G401.6 (cell line): Measurements from ENCODE around the gene OCRL.
"Not testable (repeated sequence)": the region's sequence is repeated elsewhere in the genome, so short reads cannot be mapped to it uniquely, and the experiment has no call there.

Experiments used
- FAIRE-seq: peaks from 2 replicates; lab custom pipeline; 2012; peaks lifted over from hg19 to GRCh38; lab: Jason Lieb, UNC

The OCRL gene

GRCh38 chrX:129540722-129541184 lies 694 bp downstream of the OCRL start:
- FAIRE-seq = no peak

- FAIRE-seq = no peak
Measured at GRCh38 chrX:129544780-129545179, 4.7 kb downstream of the OCRL start.

GRCh38 chrX:129545408-129545807 lies 5.3 kb downstream of the OCRL start:
- FAIRE-seq = no peak

- FAIRE-seq = no peak
Measured at GRCh38 chrX:129549124-129549523, 9.1 kb downstream of the OCRL start.

GRCh38 chrX:129553619-129554288 lies 13.7 kb downstream of the OCRL start:
- no peak for FAIRE-seq

GRCh38 chrX:129554816-129555215 lies 14.8 kb downstream of the OCRL start:
- not testable (repeated sequence) for FAIRE-seq

- no peak for FAIRE-seq
Measured at GRCh38 chrX:129556806-129557315, 16.8 kb downstream of the OCRL start.

- FAIRE-seq = no peak
Measured at GRCh38 chrX:129557844-129558480, 17.9 kb downstream of the OCRL start.

- FAIRE-seq = no peak
Measured at GRCh38 chrX:129559783-129560182, 19.7 kb downstream of the OCRL start.

GRCh38 chrX:129561453-129561852 lies 21.4 kb downstream of the OCRL start:
- no peak for FAIRE-seq

GRCh38 chrX:129564345-129564744 lies 24.3 kb downstream of the OCRL start:
- not testable (repeated sequence) for FAIRE-seq

GRCh38 chrX:129565046-129565650 lies 25.1 kb downstream of the OCRL start:
- no peak for FAIRE-seq

GRCh38 chrX:129566073-129566472 lies 26.0 kb downstream of the OCRL start:
- FAIRE-seq = no peak

- FAIRE-seq = no peak
Measured at GRCh38 chrX:129568349-129568748, 28.3 kb downstream of the OCRL start.

GRCh38 chrX:129572422-129572821 lies 32.4 kb downstream of the OCRL start:
- no peak for FAIRE-seq

- FAIRE-seq = not testable (repeated sequence)
Measured at GRCh38 chrX:129573652-129574051, 33.6 kb downstream of the OCRL start.

GRCh38 chrX:129574214-129574613 lies 34.2 kb downstream of the OCRL start:
- no peak for FAIRE-seq

GRCh38 chrX:129576539-129576938 lies 36.5 kb downstream of the OCRL start:
- no peak for FAIRE-seq

GRCh38 chrX:129577473-129577872 lies 37.4 kb downstream of the OCRL start:
- no peak for FAIRE-seq

GRCh38 chrX:129577877-129578276 lies 37.8 kb downstream of the OCRL start:
- FAIRE-seq = no peak

GRCh38 chrX:129581904-129582303 lies 41.8 kb downstream of the OCRL start:
- no peak for FAIRE-seq

GRCh38 chrX:129585167-129585566 lies 45.1 kb downstream of the OCRL start:
- no peak for FAIRE-seq

- no peak for FAIRE-seq
Measured at GRCh38 chrX:129585691-129586090, 45.6 kb downstream of the OCRL start.
